NCI-H1417 (cell line): ENCODE measurements around the gene TOM1L1.

Source experiments
- DNase-seq, 3 experiments: peaks; one replicate each; lab custom pipeline; 2025; lab: John Stamatoyannopoulos, UW

The TOM1L1 gene

GRCh38 chr17:54947396-54947795 lies 46.7 kb downstream of the TOM1L1 start:
- no peak for DNase-seq

DNA sequence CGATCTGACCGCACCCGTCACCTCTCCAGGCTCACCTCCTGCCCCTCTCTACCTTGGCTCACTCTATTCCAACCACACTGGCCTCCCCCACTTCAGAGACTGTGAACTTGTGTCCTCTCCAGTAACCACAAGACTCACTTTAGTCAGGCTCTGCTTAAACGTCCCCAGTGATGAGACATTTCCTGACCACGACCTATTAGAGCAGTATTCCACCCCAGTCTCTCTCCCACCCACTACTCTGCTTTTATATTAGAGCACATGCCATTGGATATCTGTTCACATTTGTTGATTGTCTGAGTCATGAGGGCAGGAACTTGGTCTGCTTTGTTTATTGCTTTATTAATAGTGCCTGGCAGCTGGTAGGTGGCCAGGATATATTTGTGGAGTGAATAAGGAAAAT lies 47.7 kb downstream of the TOM1L1 start:
- DNase-seq: no peak

DNA sequence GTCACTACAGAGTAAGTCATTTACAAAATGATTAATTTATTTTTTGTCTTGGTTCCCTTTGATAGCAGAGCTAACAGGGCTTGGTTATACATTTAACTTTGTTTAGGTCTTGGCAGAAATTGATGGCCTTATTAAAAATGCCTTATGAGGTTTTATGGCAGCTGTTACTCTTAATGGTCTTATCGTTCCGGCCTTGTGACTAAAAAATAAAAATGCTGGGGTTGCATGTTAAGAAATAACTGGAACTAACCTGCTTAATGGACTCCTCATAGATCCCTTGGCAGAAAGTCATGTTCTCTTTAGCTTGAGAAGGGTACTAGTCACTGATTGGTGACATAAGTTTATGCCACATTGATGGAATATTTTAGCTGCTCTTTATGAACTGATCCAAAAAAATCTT lies 49.5 kb downstream of the TOM1L1 start:
- no peak for DNase-seq

DNA sequence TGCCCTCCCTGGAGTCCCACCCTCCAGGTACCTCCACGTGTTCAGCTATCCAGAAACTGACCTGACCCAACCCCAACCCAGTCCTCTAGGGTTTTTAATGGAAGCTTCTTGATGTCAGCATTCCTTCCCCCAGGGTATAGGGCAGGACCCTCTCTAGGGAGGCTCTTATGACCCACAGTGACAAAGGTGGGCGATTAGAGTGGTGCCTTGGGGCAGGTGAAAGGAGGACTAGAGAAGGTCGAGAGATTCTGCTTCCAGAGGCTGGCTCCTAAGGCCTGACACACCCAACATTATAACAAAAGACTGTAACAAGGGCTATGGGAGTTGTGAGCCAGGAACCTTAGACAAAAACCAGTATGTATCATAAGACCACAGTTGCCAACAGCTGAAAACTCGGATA lies 50.6 kb downstream of the TOM1L1 start:
- DNase-seq: no peak

GRCh38 chr17:54956791-54957190 lies 56.1 kb downstream of the TOM1L1 start:
- DNase-seq: peak in 1 of 3 experiments; percentile 87

DNA sequence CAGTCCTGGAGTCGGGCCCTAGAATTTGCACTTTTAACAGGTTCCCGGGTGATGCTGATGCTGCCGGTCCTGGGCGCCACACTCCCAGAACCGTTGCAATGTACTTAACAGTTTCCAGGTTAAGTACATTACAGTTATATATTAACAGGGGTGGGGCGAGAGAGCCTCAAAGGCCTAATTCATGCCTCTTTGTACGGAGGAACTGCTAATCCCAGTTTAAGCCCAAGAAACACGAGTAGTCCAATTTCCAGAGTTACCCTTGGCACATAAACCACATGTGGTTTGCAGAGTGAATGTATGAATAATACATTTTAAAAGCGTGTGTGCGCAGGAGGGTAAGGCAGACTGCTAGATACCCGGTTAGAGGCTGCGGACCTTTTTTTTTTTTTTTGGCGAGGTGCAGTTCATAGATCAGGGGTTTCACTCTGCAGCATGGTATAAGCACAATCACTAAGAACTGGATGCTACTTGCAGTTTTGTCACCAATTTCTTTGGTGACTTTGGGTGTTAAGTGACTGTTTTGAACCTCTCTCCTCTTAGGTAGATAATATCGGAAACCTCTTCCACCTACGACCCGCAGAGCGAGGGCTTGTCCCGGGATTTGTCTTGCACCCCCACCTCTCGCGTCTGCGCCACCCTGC lies 67.1 kb downstream of the TOM1L1 start:
- DNase-seq: peak in 1 of 3 experiments; percentile 56

GRCh38 chr17:54968262-54968987 lies 67.8 kb downstream of the TOM1L1 start, which contains the start of the genes COX11 and STXBP4:
TSS of gene COX11 (minus strand) at chr17:54968654. CDS start at chr17:54968646, 8 bp downstream.
TSS of gene STXBP4 (plus strand) at chr17:54968765. CDS start at chr17:54986220, 17,455 bp downstream.
- peak; percentile 96 to 98 (median 97) for DNase-seq

DNA sequence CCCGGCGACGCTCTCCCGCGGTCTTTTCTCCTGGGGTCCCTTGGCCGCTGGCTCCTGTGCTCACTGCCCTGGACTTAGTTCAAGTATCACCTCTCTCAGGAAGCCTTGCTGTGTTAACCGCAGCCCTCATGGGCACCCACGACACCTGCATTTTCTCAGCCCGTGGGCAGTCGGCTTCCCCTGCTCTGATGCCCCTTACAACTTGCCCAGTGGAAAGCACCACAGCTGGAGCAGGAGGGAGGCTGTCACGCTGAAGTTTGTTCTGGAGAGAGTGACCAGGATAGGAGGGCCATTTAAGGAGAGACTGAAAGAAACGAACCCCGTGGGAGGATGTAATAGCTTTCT lies 68.3 kb downstream of the TOM1L1 start:
- no peak for DNase-seq

GRCh38 chr17:54969658-54970572 lies 69.3 kb downstream of the TOM1L1 start:
- peak in 1 of 3 experiments; percentile 35 for DNase-seq

- no peak for DNase-seq
Measured at GRCh38 chr17:54971147-54971546, 70.5 kb downstream of the TOM1L1 start.

DNA sequence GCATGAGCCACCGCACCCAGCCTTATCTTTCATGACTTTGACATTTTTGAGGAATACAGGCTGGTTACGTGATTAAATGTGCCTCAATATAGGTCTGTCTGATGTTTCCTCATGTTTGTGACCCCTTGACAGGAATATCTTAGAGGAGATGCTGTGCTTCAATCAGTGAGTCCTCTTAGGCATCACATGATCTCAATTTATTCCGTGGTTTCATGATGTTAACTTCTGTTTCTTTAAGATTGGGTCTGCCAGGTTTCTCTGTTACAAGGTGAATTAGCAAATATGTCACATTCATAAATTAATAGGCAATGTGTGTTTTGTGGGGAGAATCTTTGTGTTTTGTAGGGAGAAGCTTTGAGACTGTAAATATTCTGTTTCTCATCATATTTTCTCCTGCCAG lies 71.2 kb downstream of the TOM1L1 start:
- no peak for DNase-seq

DNA sequence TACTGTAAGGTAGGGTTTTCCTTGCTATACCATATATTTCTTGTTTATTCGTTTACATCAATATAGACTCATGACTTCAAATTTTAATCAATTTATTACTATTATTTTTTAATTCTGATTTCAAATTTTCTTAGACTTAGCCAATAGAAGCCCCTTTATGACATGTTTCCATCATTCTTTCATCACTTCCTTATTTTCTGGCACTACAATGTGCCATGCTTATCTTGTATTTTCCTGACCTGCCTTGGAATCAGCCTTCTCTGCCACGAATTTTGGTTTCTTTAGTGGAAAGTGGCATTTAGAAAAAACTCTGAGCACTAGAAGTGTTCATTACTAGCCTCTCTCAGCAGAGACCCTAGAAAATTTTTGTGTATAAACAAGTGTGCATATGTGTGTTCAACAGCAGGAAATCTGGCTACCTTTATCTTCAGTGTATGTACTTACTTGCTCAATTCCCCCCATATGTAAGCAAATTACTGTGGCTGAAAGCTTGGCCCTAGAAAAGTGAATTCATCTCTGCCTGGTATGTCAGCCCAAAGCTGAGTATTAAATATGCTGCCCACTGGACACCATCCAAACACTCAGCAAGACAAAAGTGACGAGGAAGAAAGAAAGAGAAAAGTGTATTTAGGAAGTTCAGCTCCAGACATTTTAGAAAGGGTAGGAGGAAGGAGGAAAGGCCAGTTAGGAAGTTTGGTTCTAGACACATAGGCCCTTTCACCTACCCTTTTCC lies 71.9 kb downstream of the TOM1L1 start:
- no peak for DNase-seq

DNA sequence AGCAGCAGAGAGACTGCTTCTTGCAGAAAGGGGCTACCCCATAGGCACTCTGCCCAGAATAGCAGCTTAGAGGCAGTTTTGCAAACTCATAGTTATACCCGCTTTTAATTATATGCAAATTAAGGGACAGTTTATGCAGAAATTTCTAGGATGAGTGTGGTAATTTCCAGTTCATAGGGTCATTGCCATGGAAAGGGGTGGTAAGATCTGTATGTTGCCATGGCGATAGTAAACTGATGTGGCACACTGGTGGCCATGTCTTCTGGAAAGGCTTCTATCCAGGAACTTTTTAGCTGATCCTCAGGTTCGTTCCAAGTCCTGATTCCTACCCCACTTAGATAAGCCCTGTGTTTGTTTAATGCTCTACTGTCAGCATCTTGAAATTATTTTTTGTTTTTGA lies 74.1 kb downstream of the TOM1L1 start:
- DNase-seq: no peak

DNA sequence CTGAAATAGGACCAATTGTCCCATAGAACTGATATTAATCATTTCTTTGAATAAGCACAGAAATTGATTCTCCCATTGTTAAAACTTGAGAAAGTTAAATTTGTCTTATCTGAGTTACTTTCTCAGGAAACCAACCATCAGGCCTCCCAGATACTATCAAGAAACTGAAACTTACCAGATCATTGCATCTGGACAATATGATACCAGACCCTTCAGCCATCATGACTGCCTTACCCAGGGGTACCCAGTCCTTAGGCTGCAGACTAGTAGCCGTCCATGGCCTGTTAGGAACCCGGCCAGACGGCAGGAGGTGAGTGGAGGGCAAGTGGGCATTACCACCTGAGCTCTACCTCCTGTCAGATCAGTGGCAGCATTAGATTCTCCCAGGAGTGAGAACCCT lies 75.7 kb downstream of the TOM1L1 start:
- no peak for DNase-seq

GRCh38 chr17:54977744-54978143 lies 77.1 kb downstream of the TOM1L1 start:
- no peak for DNase-seq

DNA sequence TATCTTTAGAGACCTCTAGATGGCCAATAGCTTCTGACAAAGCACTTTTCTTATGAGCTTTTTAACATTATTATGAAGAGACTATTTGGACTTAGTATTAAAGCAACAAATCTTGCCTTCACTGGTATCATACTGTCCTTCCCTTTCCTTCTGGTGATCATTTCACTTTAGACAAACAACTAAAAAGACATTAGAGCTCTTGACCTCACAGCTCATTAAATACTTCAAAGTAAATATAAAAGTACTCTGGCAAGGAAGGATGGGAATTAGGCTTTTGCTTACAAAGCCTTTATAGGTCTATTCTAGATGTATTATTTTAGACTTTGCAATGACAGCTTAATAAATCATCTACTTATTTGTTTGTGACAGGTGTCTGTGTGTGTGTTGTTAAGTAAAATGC lies 79.0 kb downstream of the TOM1L1 start:
- DNase-seq: peak in 2 of 3 experiments; percentile 35 to 40

DNA sequence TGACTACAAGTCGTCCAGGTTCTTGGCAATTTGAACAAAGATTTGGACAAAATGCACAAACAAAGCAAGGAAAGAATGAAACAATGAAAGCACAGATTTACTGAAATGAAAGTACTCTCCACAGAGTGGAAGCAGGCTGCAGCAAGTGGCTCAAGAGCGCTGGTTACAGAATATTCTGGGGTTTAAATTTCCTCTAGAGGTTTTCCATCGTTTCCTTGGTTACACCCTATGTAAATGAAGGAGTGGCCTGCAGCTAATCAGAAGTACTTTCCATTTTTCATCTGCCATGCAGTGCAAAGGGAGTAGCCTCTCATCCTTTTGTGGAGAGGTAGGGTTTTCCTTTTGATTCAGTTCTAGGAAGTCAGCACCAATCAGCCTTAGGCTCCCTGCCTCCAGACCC lies 79.7 kb downstream of the TOM1L1 start:
- DNase-seq: peak in 1 of 3 experiments; percentile 14

- no peak for DNase-seq
Measured at GRCh38 chr17:54982399-54982798, 81.7 kb downstream of the TOM1L1 start.

- no peak for DNase-seq
Measured at GRCh38 chr17:54983260-54983659, 82.6 kb downstream of the TOM1L1 start.

GRCh38 chr17:54985476-54985875 lies 84.8 kb downstream of the TOM1L1 start:
- DNase-seq: no peak

DNA sequence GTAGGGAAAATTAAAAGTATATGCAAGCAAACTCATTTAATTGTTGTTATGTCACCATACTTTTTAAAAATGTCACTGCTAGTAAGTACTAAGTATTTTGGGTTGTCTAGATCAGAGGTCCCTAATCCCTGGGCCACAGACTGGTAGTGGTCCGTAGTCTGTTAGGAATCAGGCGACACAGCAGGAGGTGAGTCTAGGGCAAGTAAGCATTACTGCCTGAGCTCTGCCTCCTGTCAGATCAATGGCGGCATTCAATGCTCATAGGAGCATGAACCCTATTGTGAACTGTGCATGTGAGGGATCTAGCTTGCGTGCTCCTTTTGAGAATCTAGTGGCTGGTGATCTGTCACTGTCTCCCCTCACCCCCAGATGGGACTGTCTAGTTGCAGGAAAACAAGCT lies 89.5 kb downstream of the TOM1L1 start:
- DNase-seq: no peak

- no peak for DNase-seq
Measured at GRCh38 chr17:54991567-54991966, 90.9 kb downstream of the TOM1L1 start.
